ENCODE measurements around the gene SRM.
"Not testable (repeated sequence)": the region's sequence is repeated elsewhere in the genome, so short reads cannot be mapped to it uniquely, and the experiment has no call there.

Gene SRM

GRCh38 chr1:11063937-11064537 lies 4.2 kb upstream of the SRM start:
- not testable (repeated sequence) for DNase-seq

- DNase-seq = peak; percentile 24
Observed at GRCh38 chr1:11062965-11063401, 3.2 kb upstream of the SRM start.

- DNase-seq = no peak
Observed at GRCh38 chr1:11061652-11062365, 2.0 kb upstream of the SRM start.

- no peak for DNase-seq
Observed at GRCh38 chr1:11059155-11059967, 457 bp downstream of the SRM start.

- DNase-seq = no peak
Observed at GRCh38 chr1:11058595-11059154, 1.1 kb downstream of the SRM start.

GRCh38 chr1:11058026-11058425 lies 1.8 kb downstream of the SRM start:
- no peak for DNase-seq

GRCh38 chr1:11057477-11057876 lies 2.3 kb downstream of the SRM start:
- no peak for DNase-seq

- no peak for DNase-seq
Observed at GRCh38 chr1:11056504-11056903, 3.3 kb downstream of the SRM start.

GRCh38 chr1:11055676-11056075 lies 4.1 kb downstream of the SRM start:
- no peak for DNase-seq

GRCh38 chr1:11054666-11055065 lies 5.2 kb downstream of the SRM start:
- DNase-seq = no peak

GRCh38 chr1:11054181-11054580 lies 5.6 kb downstream of the SRM start:
- no peak for DNase-seq

GRCh38 chr1:11053758-11054137 lies 6.1 kb downstream of the SRM start:
- no peak for DNase-seq

GRCh38 chr1:11052839-11053757 lies 6.7 kb downstream of the SRM start:
- DNase-seq = no peak

- DNase-seq = no peak
Observed at GRCh38 chr1:11051781-11052511, 7.9 kb downstream of the SRM start.

GRCh38 chr1:11051121-11051520 lies 8.7 kb downstream of the SRM start:
- DNase-seq = not testable (repeated sequence)

GRCh38 chr1:11046625-11047365 lies 13.0 kb downstream of the SRM start, which contains the start of gene MASP2:
Gene MASP2 (minus strand): TSS chr1:11047239. CDS start chr1:11047207, 32 bp downstream.
- no peak for DNase-seq

GRCh38 chr1:11046270-11046566 lies 13.6 kb downstream of the SRM start:
- DNase-seq = no peak

- DNase-seq = no peak
Observed at GRCh38 chr1:11045428-11046269, 14.2 kb downstream of the SRM start.

GRCh38 chr1:11044849-11045427 lies 14.9 kb downstream of the SRM start:
- no peak for DNase-seq

Data from CD4-positive, alpha-beta T cell treated with Interleukin-10 for 1 hour (primary cell).